Right kidney (tissue), 1 donor: ENCODE data around the gene TIGAR.

Source experiments
- DNase-seq: peaks from one replicate; pipeline ENCODE4 v3.0.0-alpha.2; 2016

TIGAR gene

DNA sequence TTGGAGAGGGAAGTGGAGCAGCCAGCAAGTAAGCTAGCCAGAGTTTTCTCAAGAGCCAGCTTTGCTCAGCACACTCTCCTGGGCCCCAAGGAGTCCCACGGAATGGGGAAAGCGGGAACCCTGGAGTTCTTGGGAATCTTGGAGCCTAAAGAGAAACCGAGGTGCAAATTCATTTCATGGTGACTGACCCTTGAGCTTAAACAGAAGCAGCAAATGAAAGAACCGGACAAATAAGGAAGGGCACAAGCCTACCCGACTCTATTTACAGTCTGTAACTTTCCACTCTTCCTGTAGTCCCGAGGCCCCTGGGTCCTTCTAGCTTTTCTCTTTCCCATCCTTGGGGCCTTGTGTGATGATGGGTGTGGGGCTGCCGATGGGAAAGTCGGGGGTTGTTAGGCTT, 18.1 kb upstream of the TIGAR start:
- no peak for DNase-seq

DNA sequence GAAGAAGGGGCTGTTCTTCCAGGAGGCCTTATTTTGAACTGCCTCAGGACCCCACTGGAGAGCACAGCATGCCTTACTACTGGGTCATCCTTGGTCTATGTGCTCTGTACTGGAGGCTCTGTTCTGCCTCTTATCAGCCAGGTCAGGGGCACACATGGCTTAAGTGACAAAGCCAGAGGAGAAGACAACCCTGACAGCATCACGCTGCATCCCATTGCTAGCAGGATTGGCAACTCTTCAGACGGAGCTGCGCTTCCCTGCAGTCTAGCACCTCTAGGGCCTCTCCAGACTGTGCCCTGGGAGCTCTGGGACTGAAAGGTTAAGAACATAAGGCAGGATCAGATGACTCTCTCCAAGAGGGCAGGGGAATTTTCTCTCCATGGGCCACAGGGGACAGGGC, 17.3 kb upstream of the TIGAR start:
- DNase-seq, result no peak

DNA sequence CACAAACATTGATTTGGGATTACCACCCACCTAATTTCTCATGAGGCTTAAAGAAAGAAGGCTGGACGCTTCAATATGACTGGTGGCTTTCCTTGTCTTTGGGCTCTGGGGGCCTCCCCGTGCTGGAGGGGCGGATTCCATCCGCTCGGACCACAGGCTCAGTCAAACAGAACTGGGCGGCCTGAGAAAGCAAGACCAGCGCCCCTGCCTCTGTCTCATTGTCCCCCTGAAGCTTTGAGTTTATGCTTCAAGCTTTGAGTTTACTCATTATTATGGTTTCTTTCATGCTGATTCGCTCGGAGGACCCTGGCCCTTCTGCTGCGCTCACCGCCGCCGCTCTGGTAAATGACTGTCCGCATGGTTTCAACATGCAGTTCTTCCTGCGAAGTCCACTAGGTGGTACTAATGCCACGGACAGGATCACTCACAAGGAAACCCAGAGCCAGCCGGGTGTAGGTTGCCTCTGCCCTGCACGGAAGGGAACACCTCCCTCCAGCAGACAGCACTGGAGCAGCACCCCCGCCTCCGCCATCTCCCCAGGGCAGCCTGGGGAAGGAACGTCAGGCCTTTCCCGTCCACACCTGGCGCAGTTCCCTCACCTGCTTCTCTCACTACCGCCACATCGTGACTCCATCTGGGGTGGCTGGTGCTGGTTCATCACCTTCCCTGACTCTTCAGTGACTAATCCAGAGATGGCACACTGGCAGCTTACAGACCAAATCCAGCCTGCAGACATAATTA, 13.2 kb upstream of the TIGAR start:
- peak; percentile 78 for DNase-seq

DNA sequence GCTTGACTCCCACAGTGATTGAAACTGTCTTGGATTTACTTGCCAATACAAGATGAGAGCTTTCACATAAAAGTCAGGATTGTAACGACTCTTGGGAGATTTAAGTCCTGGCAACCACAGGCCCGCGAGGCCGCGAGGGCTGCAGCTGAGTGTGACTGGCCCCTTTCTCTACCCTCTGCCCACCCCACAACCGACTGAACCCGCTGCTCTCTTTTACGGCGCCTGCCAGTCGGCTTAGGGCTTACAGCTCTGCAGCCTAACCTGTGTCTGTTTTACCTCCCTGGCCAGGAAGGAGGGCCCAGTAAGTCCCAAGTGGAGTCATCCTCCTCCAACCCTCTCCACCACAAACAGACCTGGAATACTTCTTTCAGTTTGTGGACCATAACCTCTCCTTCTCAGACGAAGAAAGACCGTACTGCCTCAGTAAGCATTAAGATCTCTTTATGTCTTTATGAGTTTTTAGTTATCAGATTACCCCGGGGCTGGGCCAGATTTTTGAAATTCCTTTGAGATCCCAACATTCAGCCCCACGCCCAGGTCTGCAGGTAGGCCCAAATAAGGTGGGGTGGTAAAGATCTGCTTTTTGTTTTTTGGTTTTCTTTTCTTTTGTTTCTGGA, 12.6 kb upstream of the TIGAR start:
- no peak for DNase-seq

DNA sequence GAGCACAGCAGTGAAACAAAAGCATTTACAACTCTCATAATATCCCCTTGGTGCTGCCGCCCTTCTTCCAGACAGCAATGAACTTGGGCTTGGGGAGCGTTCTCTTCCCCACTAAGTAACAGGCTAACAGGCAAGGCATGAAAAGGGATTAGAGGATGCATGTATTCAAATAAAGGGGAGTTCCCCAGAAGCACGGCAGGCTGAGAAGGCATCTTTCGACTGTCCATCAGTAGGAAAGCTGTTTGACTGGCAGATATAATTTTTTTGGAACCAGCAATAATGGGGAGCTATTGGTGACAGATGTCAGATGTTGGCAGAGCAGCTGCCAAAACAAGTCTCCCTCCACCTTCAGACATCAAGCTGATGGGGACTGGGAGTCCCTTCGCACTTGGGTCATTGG, 9.2 kb upstream of the TIGAR start:
- no peak for DNase-seq

DNA sequence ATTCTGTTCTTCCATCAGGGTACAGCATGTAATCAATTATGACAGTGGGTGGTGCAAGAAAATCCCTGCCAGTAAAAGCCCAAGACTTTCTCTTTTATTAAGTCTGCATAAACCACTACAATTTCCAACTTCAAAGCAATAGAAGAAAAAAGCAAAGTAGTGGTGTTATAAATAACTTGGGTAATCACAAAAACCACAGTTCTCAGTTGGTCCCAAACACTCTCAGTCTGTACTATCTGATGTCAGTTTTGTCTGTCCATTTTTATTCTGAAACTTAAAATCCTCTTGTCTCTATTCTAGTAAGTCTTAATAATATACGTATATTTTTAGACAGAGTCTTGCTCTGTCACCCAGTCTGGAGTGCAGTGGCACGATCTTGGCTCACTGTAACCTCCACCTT, 8.8 kb upstream of the TIGAR start:
- no peak for DNase-seq

DNA sequence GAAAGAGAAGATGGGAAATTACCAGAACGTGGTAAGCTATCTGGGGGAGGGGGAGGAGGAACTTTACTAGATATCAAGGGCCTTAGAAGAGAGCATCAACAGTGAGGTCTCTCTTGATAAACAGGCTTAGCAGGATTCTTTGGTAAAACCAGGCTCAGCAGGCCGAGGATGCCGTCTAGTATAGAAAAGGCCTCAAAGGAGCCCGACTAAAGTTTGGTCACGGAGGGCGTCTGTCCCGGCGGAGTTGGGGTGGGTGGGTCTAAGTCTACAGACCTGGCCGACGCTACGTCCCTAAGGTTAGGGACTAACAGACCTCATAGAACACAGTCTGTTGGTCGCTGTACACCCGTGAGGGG, 538 bp upstream of the TIGAR start:
- DNase-seq, result no peak

DNA sequence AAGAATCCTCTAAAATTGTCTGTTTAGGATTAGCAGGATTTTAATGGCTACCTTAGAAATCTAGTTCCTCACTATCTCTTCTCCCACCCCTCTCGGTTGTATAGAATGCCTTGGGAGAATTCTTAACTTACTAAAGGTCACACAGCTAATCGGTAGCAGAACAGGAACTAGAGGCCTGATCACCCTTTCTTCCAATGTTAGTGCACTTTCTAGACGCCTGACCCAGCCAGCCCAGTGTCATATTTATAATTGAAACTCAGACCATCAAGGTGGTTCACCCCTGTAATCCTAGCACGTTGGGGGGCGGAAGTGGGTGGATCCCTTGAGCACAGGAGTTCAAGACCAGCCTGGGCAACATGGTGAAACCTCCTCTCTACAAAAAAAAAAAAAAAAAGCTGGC, 1.7 kb downstream of the TIGAR start:
- no peak for DNase-seq

DNA sequence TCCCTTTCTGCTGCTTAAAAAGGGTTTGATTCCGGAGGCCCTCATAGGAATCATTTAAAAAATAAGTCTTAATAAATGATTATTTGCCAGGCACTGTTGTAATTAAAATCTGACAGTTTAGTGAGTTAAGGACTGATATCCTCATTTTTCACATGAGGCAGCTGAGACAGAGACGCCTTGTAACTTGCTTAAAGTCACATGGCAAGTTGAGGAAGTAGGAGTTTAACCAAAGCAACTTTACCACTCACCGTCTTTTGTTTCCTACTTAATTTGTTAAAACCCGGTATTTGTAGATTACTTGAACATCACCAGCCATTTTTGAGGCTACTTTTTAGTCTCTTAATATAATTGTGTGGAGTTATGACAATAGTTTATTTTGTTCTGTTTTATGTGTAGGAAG, 2.4 kb downstream of the TIGAR start:
- DNase-seq, result no peak

DNA sequence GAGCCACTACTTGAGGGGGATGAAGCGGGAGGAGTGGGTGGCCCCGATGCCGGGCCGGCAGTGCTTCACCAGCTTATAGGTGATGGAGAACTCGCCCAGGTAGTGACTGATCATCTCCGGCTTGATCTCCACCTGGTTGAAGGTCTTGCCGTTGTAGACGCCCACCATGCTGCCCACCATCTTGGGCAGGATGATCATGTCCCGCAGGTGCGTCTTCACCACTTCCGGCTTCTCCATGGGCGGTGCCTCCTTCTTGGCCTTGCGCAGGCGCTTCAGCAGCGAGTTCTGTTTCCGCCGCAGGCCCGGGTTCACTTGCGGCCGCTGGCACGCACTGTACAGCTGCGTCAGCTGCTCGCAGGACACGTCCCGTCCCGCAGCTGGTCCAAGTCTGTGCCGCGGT, 3.4 kb downstream of the TIGAR start:
- no peak for DNase-seq

DNA sequence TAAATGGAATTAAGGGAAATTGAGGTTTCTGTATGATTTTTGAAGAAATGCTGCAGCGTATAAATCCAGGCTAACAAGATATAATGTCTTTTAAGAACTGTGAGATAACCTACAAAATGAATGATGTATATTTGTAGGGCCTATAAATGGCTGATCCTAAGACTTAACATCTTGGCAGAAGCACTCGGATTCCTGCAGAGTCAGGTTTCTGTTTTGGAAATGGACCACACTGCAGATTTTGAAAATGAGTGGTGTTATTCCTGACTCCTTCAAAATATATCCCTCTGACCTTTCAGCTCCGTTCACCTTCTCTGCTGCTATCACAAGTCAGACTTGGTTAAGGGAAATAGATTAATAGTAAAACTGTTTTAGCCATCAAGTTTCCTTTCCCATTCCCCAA, 5.0 kb downstream of the TIGAR start:
- DNase-seq, result no peak

DNA sequence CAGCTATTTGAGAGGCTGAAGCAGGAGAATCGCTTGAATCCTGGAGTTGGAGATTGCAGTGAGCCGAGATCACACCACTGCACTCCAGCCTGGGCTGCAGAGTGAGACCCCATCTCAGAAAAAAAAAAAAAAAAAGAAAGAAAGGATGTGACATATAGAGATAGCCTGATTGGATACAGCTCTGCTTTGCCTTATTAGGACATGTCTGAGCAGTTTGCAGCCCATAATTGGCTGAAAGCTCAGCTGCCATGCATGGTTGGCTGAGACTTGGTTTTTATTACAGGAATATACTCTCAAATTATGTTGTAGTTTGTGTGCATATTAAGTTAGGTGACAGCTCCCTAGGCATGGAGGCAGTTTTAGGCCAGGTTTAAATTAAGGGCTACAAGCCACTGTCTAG, 6.3 kb downstream of the TIGAR start:
- no peak for DNase-seq

DNA sequence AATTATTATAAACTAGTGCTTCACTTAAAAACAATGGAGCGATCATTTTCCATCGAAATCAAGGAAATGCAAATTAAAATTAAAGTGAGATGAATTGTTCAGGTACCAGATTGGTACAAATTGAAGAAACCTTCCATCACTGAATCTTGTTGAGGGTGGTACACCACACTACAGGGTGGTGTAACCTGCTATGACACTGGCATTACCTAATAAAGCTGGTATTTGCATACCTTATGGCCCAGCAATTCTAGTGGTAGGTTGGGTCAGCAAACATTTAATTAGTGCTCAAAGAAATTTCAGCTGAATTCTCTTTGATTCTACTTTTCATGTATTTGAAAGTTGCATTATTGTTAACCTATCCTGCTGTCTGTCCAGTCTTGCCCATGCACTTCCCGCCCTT, 9.2 kb downstream of the TIGAR start:
- no peak for DNase-seq

DNA sequence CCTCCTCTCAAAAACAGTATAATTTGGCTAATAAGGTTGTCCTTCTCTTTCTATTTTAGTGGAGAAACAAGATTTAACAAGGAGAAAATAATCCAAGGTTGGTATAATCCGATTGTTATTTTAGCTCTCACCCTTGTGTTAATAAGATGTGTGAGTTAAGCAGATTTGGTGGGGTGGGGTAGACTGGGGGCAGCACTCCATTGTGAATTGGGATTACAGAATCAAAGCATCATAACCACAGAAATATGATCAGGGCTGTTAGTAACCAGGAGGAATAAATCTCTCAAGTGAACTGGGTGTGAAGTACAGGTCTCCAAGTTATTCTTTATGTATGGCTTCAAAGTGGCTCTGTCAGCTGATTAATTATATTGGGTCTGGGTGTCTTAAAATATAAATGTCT, 10.2 kb downstream of the TIGAR start:
- DNase-seq, result no peak

DNA sequence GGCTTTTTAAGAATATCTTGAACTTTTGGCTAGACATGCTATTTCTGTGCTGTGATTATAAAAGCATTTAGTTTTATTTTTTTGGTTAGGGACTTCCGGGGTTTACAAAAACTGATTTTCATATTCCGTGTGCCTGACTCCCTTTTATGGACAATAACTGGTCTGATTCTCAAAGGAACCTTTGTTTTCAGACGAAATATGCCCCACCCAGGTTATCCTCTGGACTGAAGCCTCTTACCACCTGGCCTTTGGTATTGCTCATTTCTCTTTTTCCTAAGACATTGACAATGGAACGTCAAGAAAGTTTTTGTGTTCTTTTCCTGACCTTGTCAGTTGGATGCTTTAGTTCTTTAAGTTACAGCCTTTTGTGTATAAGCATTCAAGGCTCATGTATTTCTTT, 10.8 kb downstream of the TIGAR start:
- DNase-seq, result no peak

DNA sequence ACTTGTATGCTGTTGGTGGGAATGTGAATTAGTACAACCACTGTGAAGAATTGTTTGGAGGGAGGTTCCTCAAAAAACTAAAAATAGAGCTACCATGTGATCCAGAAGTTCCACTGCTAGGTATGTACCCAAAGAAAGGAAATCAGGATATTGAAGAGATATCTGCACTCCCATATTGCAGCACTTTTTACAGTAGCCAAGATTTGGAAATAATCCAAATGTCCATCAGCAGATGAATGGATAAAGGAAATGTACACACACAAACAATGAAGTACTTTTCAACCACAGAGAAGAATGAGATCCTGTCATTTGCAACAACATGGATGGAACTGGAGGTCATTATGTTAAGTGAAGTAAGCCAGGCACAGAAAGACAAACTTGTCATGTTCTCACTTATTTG, 25.9 kb downstream of the TIGAR start:
- DNase-seq, result no peak

DNA sequence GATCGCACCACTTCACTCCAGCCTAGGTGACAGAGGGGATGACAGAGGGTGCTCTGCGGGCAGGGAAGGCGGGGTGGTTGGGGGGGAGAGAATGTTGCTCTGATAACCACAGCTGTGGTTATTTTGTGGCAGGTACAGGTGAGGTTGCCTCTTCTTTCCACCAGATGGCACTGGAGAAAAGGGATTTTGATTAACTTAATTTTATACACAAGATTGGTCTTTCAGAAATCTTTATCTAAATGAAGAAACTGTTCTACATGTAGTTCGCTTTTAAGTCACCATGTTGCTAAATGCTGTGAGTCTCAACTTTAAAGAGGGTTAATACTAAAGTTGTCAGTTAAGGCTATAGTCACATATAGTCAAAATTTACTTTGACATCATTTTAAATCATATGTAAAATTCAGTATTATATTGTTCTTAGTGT, 32.8 kb downstream of the TIGAR start:
- DNase-seq, result no peak

DNA sequence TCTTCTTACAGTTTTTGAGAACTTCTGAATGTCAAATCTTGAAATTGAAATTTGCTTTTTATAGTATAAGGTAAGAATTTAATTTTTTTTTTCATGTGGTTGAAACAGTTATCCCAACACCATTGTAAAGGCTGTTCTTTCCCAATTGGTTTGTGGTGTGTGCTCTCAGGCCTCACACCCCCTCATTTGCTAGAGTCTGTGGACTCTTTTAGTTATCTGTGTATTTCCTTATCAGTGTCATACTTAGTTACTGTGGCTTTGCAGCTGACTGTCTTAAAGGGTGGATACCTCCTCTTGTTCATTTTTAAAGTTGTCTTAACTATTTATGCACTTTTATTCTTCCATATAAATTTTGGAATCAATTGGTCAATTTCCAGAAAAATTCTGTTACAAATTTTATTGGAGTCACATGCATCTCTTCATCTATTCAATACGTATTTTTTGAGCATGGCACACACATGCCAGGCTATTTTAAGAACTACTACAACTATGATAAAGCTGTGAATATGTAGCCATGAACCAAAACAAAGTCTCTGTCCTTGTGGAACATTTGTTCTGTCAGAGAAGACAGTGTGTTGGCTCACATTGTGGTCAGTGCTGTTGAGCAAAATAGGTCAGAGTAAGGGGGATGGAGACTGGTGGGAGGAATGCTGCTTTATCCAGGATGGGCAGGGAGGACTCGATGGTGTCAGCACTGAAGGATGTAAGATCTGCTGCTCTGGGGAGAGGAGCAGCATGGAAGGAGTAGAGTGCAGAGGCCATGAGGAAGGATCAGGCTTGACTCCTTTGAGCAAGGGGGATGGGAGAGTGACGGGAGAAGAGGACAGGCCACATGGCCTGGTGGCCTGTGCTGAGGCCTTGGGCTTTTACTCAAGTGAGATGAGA, 34.4 kb downstream of the TIGAR start:
- no peak for DNase-seq

DNA sequence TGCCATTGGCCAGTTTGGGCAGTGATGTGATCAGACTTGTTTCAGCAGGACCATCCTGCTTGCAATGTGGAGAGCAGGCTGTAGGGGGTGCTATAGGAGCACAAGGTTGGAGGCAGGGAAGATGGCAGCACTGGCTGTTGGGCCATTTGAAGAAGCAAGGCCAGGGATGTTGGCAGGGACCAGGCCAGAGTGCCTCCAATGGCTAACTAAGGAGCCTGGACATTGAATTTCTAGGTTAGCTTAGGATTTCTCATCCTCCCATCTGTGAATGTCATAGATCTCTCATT, 35.0 kb downstream of the TIGAR start:
- DNase-seq, result no peak

DNA sequence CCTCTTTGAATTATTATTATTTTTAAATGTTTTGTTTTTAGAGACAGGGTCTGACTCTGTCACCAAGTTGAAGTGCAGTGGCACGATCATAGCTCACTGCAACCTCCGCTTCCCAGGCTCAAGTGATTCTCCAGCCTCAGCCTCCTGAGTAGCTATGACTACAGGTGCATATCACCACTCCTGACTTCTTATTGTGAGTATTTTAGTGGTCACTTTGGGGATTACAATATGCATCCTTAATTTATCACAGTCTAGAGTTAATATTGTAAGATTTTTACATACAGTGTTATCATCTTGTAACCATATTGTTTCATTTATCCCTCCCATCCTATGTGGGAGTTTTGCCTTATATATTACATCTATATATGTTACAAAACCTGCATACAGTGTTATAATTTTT, 45.1 kb downstream of the TIGAR start:
- no peak for DNase-seq

DNA sequence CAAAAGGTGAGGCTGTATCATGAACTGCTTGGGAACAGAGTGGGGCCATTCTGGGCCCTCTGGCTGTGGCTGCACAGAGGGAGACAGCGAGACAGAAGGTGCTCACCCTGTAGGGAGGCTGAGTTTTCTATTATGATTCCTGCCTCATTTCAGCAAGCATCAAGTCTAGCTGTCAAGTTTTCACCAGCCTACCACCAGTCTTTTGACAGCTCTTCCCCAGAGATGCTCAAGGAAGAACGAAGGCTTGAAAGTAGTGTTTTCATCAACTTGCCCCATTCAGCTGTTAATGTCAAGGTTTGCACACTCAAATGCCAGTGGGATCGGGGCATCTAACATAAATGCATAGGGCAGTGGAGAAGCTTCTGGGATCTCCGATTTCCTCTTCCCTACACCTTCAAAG, 48.5 kb downstream of the TIGAR start:
- DNase-seq, result no peak

DNA sequence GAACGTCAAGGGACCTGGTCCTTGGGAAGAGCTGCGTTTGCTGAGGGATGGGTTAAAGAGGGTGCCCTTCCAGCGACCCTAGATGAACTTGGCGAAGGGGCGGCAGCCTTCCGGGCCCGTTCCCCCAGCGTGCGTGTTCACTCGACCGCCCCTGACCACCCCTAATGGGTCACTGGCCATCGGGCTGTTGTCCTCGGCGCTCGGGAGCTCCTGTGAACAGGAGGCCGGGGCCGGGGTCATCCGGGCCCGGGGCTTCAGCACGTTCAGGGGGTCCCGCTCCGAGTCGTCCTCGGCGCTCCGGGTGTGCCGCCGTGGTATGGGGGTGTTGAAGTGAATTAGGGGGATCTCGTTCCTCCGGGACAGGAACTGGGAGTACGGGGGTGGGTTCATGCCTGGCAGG, 49.3 kb downstream of the TIGAR start:
- DNase-seq, result no peak

DNA sequence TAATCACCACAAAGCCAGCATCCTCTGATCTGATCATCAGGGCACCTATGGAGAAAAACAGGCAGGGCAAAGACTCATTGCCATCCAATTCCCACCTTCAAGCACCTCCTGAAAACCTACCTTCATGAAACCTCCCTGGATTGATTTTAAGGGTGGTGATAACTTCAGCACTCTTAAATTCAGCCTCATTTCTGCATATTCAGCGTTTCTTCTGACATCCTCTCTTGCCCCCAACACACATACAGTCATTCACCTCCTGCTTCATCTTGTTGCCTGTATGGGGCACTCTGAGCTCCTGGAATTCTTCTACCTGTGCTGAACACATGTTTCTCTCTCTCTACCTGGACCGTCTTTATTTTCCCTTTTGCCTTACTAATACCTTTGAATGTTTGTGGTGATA, 51.6 kb downstream of the TIGAR start:
- no peak for DNase-seq

DNA sequence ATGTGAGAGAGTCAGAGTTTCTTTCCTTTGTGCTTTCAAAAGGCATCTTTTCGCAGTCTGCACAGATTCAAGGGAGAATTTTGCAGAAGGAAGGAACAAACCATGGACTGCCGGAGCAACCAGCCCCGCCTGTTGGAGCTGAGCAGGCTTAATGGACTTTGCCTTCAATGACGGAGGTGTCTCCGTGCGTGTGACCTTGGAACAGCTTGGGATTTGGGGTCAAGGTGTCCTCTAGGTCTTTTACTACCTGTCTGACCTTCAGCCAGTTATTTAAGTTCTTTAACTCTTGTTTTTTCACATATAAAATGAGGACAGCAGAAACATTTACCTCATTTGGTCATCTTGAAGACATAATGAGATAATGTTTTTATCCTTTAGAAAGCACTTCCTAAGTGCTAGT, 54.4 kb downstream of the TIGAR start:
- DNase-seq, result no peak
